D721Med (cell line): ENCODE results near the gene BRS3.
A peak's percentile ranks its signal among the peaks of the same experiment; 100 is the strongest.

Experiments
- DNase-seq: peaks from one replicate; pipeline ENCODE4 v3.0.0; 2011; ENCODE audit warnings: low spot score; ENCODE audit not compliant: insufficient read length
- FAIRE-seq: peaks from 2 replicates; lab custom pipeline; 2011; peaks lifted over from hg19 to GRCh38; lab: Jason Lieb, UNC
- CTCF ChIP-seq: IDR thresholded peaks from 2 replicates; pipeline ENCODE4 v1.5.1; 2012; ENCODE audit warnings: mild to moderate bottlenecking, control low read depth; ENCODE audit not compliant: insufficient read depth; ENCODE audit errors: missing control alignments

The BRS3 gene

GRCh38 chrX:136452614-136453013 is 35.1 kb upstream of the BRS3 start:
- FAIRE-seq (peak; percentile 16), DNase-seq (no peak)
- TF ChIP-seq CTCF: no peak

- DNase-seq (no peak), FAIRE-seq (no peak)
- TF ChIP-seq CTCF: no peak
Measured at GRCh38 chrX:136453114-136453513, 34.6 kb upstream of the BRS3 start.

GRCh38 chrX:136453771-136454170 is 34.0 kb upstream of the BRS3 start:
- DNase-seq (no peak), FAIRE-seq (no peak)
- TF ChIP-seq CTCF: no peak

GRCh38 chrX:136456133-136456532 is 31.6 kb upstream of the BRS3 start:
- DNase-seq: no peak
- no peak for FAIRE-seq
- no peak for TF ChIP-seq CTCF

GRCh38 chrX:136457303-136457917 is 30.3 kb upstream of the BRS3 start:
- DNase-seq (no peak), FAIRE-seq (no peak)
- no peak for TF ChIP-seq CTCF

GRCh38 chrX:136464589-136464988 is 23.2 kb upstream of the BRS3 start:
- DNase-seq: no peak
- no peak for FAIRE-seq
- TF ChIP-seq CTCF: no peak

GRCh38 chrX:136467303-136467702 is 20.4 kb upstream of the BRS3 start:
- DNase-seq (no peak), FAIRE-seq (no peak)
- TF ChIP-seq CTCF: no peak
